Epithelial cell of esophagus (primary cell): ENCODE measurements around the gene ARID5B.

Experiments
- DNase-seq: peaks from one replicate; pipeline ENCODE4 v3.0.0; 2010; ENCODE audit warnings: low read depth
- H3K4me3 ChIP-seq: 2 replicates; pipeline ENCODE4 v1.5.1; 2011; ENCODE audit warnings: mild to moderate bottlenecking, low read length, control low read depth
- CTCF ChIP-seq: IDR thresholded peaks from 2 replicates; pipeline ENCODE4 v1.5.1; 2011; ENCODE audit warnings: low read depth, mild to moderate bottlenecking, low read length, control low read depth, inconsistent platforms; ENCODE audit not compliant: insufficient read depth; ENCODE audit errors: missing control alignments

Gene ARID5B

GRCh38 chr10:62099299-62099698, 197.8 kb downstream of the ARID5B start:
- H3K4me3 ChIP-seq = no peak overlapping the region
- no peak for DNase-seq
- TF ChIP-seq CTCF = no peak

GRCh38 chr10:62103857-62104256, 202.4 kb downstream of the ARID5B start:
- TF ChIP-seq CTCF = no peak
- DNase-seq = no peak
- no peak overlapping the region for H3K4me3 ChIP-seq

GRCh38 chr10:62106929-62107519, 205.5 kb downstream of the ARID5B start:
- H3K4me3 ChIP-seq = no peak overlapping the region
- no peak for TF ChIP-seq CTCF
- DNase-seq = no peak

- no peak for DNase-seq
- no peak overlapping the region for H3K4me3 ChIP-seq
- TF ChIP-seq CTCF = no peak
These were observed 207.5 kb downstream of the ARID5B start for GRCh38 chr10:62108759-62109586.

GRCh38 chr10:62109587-62110293, 208.2 kb downstream of the ARID5B start:
- TF ChIP-seq CTCF = no peak
- no peak overlapping the region for H3K4me3 ChIP-seq
- DNase-seq = no peak

GRCh38 chr10:62112300-62112699, 210.8 kb downstream of the ARID5B start:
- TF ChIP-seq CTCF = no peak

More at GRCh38 chr10:62112300-62112699, 210.8 kb downstream of the ARID5B start:
- no peak overlapping the region for H3K4me3 ChIP-seq
- peak; percentile 42 for DNase-seq
